Right lobe of liver (tissue), 6 donors: ENCODE measurements around the gene FLNA. TPM values are rescaled to one million over a fixed set of nuclear protein-coding genes. Genes with fewer than 3 reads are reported as not detected.

Experiments used
- ATAC-seq, 4 donors: fragments of 200-7000 bp; cut with Tn5 transposase; one replicate each; pipeline ENCODE4 v1.9.1; 2020; ENCODE audit warnings: mild to moderate bottlenecking in 4 of 4, moderate library complexity in 4 of 4
- DNase-seq, 3 donors: peaks; one replicate each; pipeline ENCODE4 v3.0.0-alpha.2; 2020
- H3K27ac ChIP-seq, 3 donors: fragments of 200-600 bp; one replicate each; pipeline ENCODE4 v1.8.0; 2022
- H3K27me3 ChIP-seq, 2 donors: fragments of 200-600 bp; one replicate each; pipeline ENCODE4 v1.8.0; 2022
- H3K36me3 ChIP-seq, 4 donors: fragments of 200-600 bp; sonication (generic) in 1 of 4; one replicate each; pipeline versions ENCODE4 v1.5.1 to v1.8.0; 2017 to 2022; ENCODE audit warnings: control low read depth in 1 of 4
- H3K4me1 ChIP-seq, 4 donors: fragments of 200-600 bp; sonication (generic) in 1 of 4; one replicate each; pipeline versions ENCODE4 v1.5.1 to v1.8.0; 2017 to 2022; ENCODE audit warnings: control low read depth in 1 of 4
- H3K4me3 ChIP-seq, 3 donors: fragments of 200-600 bp; one replicate each; pipeline ENCODE4 v1.8.0; 2022
- H3K9me3 ChIP-seq, 4 donors: fragments of 200-600 bp; sonication (generic) in 1 of 4; one replicate each; pipeline versions ENCODE4 v1.5.1 to v1.8.0; 2017 to 2022; ENCODE audit warnings: control low read depth in 1 of 4
- POLR2A ChIP-seq: fragments of 450-650 bp; IDR thresholded peaks from one replicate; pipeline ENCODE4 v1.6.1; 2017; ENCODE audit warnings: antibody characterized with exemption, mild to moderate bottlenecking
- WGBS: methylation state at CpG from one replicate; pipeline ENCODE4 v1.1.6; 2018; ENCODE audit warnings: low coverage, low lambda C conversion rate; ENCODE audit not compliant: insufficient coverage; ENCODE audit errors: missing lambda C conversion rate; 5-methylcytosine and 5-hydroxymethylcytosine counted together
- intact Hi-C, 2 donors: fragments of 100-400 bp; cut with DNase I; formaldehyde crosslinking; loops; one replicate each; pipeline versions ENCODE4 v1.11.2 to v1.14.1; 2022
- total RNA-seq, 6 experiments: library from RNA; depleted of rRNA in 2 of 6; stranded (reverse); fragments of >200 nt in 2 of 6; fragmentation: NEBNext Ultra II Directional in 3 of 6; extraction: Animal tissue kit (Norgen Biotek cat#: 25700) in 3 of 6; gene quantifications; one replicate each; pipeline versions ENCODE4 v1.1.0 to v1.2.4, GENCODE V29; 2016 to 2023
- TF ChIP-seq, protein P1 (sequence below), 4 donors: fragments of 200-600 bp in 3 of 4; fragments of 450-650 bp in 1 of 4; IDR thresholded peaks; one replicate each; pipeline versions ENCODE4 v1.5.1 to v1.8.0; 2016 to 2022; ENCODE audit warnings: antibody characterized with exemption in 4 of 4, mild to moderate bottlenecking in 2 of 4
- donor health status: DM: no; HTN: yes; CAD: no.
- donor health status: DM: no; HTN: no; CAD: no.
- donor health status: DM: no; HTN: no; CAD: no.
- donor health status: DM: no; HTN: yes; CAD: no.
- donor health status: DM: no; HTN: yes; CAD: no.

FLNA gene
- total RNA-seq, 6 experiments from 2014 or later, result 46.8 to 124 (median 82.6) TPM

- no peak for ATAC-seq
- no peak for TF ChIP-seq POLR2A
- TF ChIP-seq, protein P1, sequence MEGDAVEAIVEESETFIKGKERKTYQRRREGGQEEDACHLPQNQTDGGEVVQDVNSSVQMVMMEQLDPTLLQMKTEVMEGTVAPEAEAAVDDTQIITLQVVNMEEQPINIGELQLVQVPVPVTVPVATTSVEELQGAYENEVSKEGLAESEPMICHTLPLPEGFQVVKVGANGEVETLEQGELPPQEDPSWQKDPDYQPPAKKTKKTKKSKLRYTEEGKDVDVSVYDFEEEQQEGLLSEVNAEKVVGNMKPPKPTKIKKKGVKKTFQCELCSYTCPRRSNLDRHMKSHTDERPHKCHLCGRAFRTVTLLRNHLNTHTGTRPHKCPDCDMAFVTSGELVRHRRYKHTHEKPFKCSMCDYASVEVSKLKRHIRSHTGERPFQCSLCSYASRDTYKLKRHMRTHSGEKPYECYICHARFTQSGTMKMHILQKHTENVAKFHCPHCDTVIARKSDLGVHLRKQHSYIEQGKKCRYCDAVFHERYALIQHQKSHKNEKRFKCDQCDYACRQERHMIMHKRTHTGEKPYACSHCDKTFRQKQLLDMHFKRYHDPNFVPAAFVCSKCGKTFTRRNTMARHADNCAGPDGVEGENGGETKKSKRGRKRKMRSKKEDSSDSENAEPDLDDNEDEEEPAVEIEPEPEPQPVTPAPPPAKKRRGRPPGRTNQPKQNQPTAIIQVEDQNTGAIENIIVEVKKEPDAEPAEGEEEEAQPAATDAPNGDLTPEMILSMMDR (IDR thresholded peaks at IDR 0.05), result no peak
- Histone ChIP-seq H3K36me3 (no peaks in the 10 kb centered on the region), H3K4me3 (no peak overlapping the region), H3K4me1 (no peaks in the 10 kb centered on the region), H3K27ac (no peak overlapping the region), H3K9me3 (no peaks in the 10 kb centered on the region), H3K27me3 (no peaks in the 10 kb centered on the region)
- 26% methylated on average over 3 of the region's 10 CpGs for WGBS
- intact Hi-C loops, result no loop called here
- DNase-seq, result peak in 1 of 3 donors; percentile 2
Measured at GRCh38 chrX:154322890-154323289, 51.5 kb downstream of the FLNA start.

DNA sequence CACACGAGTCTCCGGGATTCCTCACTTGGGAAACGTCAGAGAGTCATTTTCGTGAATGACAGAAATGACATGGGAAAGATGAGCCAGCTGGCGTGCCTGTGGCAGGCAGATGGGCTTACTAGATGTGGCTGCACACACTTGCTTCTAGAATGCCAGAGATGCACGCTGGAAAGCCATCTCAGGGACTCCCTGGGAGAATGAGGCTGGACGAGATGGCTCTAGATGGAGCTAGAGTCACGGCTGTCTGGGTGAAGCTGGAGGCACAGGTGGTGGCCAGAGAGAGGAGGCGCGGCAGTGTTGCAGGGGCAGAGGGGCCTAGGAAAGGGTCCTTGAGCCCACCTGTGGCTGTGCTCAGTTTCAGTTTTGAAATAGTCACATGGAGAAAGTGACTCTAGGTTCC lies 52.8 kb downstream of the FLNA start:
- no peaks in the 10 kb centered on the region for H3K9me3 ChIP-seq
- no peaks in the 10 kb centered on the region for H3K36me3 ChIP-seq
- intact Hi-C loops, result no loop called here
- DNase-seq (peak in 1 of 3 donors; percentile 27), ATAC-seq (peak in 3 of 4 donors; percentile 35 to 67 (median 57))
- H3K4me3 ChIP-seq, result no peak overlapping the region
- no peaks in the 10 kb centered on the region for H3K4me1 ChIP-seq
- 48% methylated on average over 10 of the region's 10 CpGs for WGBS
- TF ChIP-seq, protein P1 (IDR thresholded peaks at IDR 0.05), result peak in 1 of 4 donors; percentile 7
- TF ChIP-seq POLR2A, result no peak
- H3K27ac ChIP-seq, result no peak overlapping the region
- H3K27me3 ChIP-seq, result no peaks in the 10 kb centered on the region

DNA sequence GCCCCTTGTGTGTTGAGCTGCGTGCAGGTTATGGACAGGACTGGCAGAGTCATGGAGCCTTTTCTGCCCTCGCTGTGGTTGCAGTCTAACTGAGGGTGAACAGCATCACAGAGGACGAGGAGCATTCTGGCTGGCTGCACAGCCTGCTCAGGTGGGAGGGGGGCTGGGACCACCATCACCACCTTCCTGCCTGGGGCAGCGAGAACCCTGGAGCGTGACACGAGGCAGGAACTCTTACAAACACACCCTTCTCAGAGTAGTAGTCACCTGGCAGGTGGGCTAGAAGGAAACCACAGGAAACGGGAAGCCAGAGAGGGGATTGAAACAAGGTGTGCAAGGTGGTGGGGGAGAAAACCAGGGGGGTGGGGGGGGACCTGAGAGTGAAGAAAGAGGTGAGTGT lies 53.3 kb downstream of the FLNA start:
- ATAC-seq, result no peak
- no peak overlapping the region for H3K4me3 ChIP-seq
- no peaks in the 10 kb centered on the region for H3K36me3 ChIP-seq
- DNase-seq, result peak in 1 of 3 donors; percentile 22
- 100% methylated on average over 1 of the region's 7 CpGs for WGBS
- no peaks in the 10 kb centered on the region for H3K27me3 ChIP-seq
- H3K9me3 ChIP-seq, result no peaks in the 10 kb centered on the region
- H3K27ac ChIP-seq, result no peak overlapping the region
- intact Hi-C loops, result no loop called here
- no peaks in the 10 kb centered on the region for H3K4me1 ChIP-seq
- TF ChIP-seq POLR2A, result no peak
- TF ChIP-seq, protein P1 (IDR thresholded peaks at IDR 0.05), result no peak

DNA sequence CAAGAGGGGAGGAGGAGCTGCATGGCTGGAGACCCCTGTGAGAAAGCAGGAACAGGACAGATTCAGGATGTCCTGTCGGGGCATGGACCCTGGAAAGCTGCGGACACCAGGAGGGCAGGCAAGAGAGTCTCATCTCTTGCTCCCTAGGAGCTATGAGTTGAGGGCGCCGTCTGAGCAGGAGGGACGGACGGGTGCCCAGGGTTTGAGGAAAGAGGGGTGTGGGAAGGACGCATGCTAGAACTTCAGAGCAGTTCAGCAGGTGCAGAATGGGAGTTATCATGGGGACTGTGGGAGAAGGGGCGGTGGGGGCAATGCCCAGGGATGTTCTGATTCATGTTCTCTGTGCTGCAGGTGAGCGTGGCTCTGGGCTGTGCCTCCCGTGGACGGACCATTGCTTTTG lies 54.0 kb downstream of the FLNA start:
- H3K4me1 ChIP-seq, result no peaks in the 10 kb centered on the region
- ATAC-seq, result no peak
- no peaks in the 10 kb centered on the region for H3K27me3 ChIP-seq
- 68% methylated on average over 6 of the region's 11 CpGs for WGBS
- intact Hi-C loops, result no loop called here
- H3K27ac ChIP-seq, result no peak overlapping the region
- H3K9me3 ChIP-seq, result no peaks in the 10 kb centered on the region
- no peak for TF ChIP-seq POLR2A
- TF ChIP-seq, protein P1 (IDR thresholded peaks at IDR 0.05), result no peak
- H3K4me3 ChIP-seq, result no peak overlapping the region
- no peaks in the 10 kb centered on the region for H3K36me3 ChIP-seq
- peak in 1 of 3 donors; percentile 23 for DNase-seq
